B cell (primary cell): ENCODE results near the gene CRYBA4. TPM values are rescaled to one million over a fixed set of nuclear protein-coding genes. Genes with fewer than 3 reads are reported as not detected.

Source experiments
- ATAC-seq: fragments of 200-7000 bp; cut with Tn5 transposase; one replicate; pipeline ENCODE4 v1.10.0; 2021; ENCODE audit warnings: low read depth, mild to moderate bottlenecking, moderate number of reproducible peaks, moderate library complexity
- CTCF ChIA-PET: fragments of 350-600 bp; sonication (Branson Sonifier 250); formaldehyde crosslinking; loops from one replicate; lab custom pipeline; 2021; ENCODE audit warnings: antibody characterized with exemption, inconsistent platforms; lab: Charles Lee
- POLR2A ChIA-PET: fragments of 350-600 bp; sonication (Branson Sonifier 250); formaldehyde crosslinking; loops from one replicate; lab custom pipeline; 2021; ENCODE audit warnings: antibody characterized with exemption; lab: Charles Lee
- DNase-seq: peaks from one replicate; pipeline ENCODE4 v3.0.0; 2013
- H2AFZ ChIP-seq: 2 replicates; pipeline ENCODE4 v1.6.1; 2012; ENCODE audit warnings: mild to moderate bottlenecking, low read depth, low read length; ENCODE audit not compliant: insufficient read depth, poor library complexity, severe bottlenecking
- H3K27ac ChIP-seq, 2 donors: 1 replicate in 1 of 2; 2 replicates in 1 of 2; pipeline ENCODE4 v1.5.1; 2012 to 2013; ENCODE audit warnings: low read length in 2 of 2, mild to moderate bottlenecking in 2 of 2, moderate library complexity in 1 of 2
- H3K27me3 ChIP-seq, 4 experiments: fragments of 200-600 bp in 1 of 4; sonication (generic) in 1 of 4; replicated peaks in 1 of 4; 1 replicate in 2 of 4; 2 replicates in 2 of 4; pipeline versions ENCODE4 v1.6.1 to v1.7.0; 2013 to 2016; ENCODE audit warnings: low read length in 3 of 4, mild to moderate bottlenecking in 2 of 4, mixed read lengths in 1 of 4, moderate library complexity in 1 of 4; ENCODE audit not compliant: insufficient read depth in 4 of 4, control insufficient read depth in 3 of 4; ENCODE audit errors: control extremely low read depth in 1 of 4
- H3K36me3 ChIP-seq, 2 experiments: replicated peaks in 1 of 2; 1 replicate in 1 of 2; 2 replicates in 1 of 2; pipeline versions ENCODE4 v1.6.1 to v1.7.1; 2013; ENCODE audit warnings: low read length in 1 of 2; ENCODE audit not compliant: insufficient read depth in 2 of 2, control insufficient read depth in 1 of 2; ENCODE audit errors: control extremely low read depth in 1 of 2, extremely low read depth in 1 of 2
- H3K4me1 ChIP-seq, 2 donors: fragments of 200-600 bp in 1 of 2; sonication (generic) in 1 of 2; 1 replicate in 1 of 2; 2 replicates in 1 of 2; pipeline versions ENCODE4 v1.5.1 to v1.6.1; 2013 to 2017; ENCODE audit warnings: low read length in 2 of 2; ENCODE audit not compliant: control insufficient read depth in 2 of 2, insufficient read depth in 2 of 2
- H3K4me2 ChIP-seq: replicated peaks from 2 replicates; pipeline ENCODE3; 2012; ENCODE audit warnings: mild to moderate bottlenecking, low read depth, low read length; ENCODE audit not compliant: poor library complexity, severe bottlenecking
- H3K4me3 ChIP-seq, 5 experiments: fragments of 200-600 bp in 1 of 5; sonication (generic) in 1 of 5; 1 replicate in 3 of 5; 2 replicates in 2 of 5; pipeline versions ENCODE4 v1.5.1 to v1.7.0; 2011 to 2016; ENCODE audit warnings: low read length in 4 of 5, mild to moderate bottlenecking in 4 of 5, low read depth in 2 of 5, control low read depth in 1 of 5, moderate library complexity in 1 of 5; ENCODE audit not compliant: insufficient read depth in 1 of 5; ENCODE audit errors: control extremely low read depth in 1 of 5, extremely low read depth in 1 of 5
- H3K79me2 ChIP-seq: fragments of 200-600 bp; sonication (generic); one replicate; pipeline ENCODE4 v1.6.0; 2016; ENCODE audit warnings: low read length; ENCODE audit not compliant: control insufficient read depth, insufficient read depth
- H3K9ac ChIP-seq: fragments of 200-600 bp; sonication (generic); 2 replicates; pipeline ENCODE4 v1.6.1; 2017; ENCODE audit warnings: mild to moderate bottlenecking, low read length, moderate library complexity
- H3K9me3 ChIP-seq, 3 donors: one replicate each; pipeline versions ENCODE4 v1.6.1 to v1.7.1; 2013; ENCODE audit warnings: low read length in 2 of 3; ENCODE audit not compliant: control insufficient read depth in 2 of 3, insufficient read depth in 1 of 3; ENCODE audit errors: control extremely low read depth in 1 of 3
- H4K20me1 ChIP-seq: 2 replicates; pipeline ENCODE4 v1.6.0; 2012; ENCODE audit warnings: mild to moderate bottlenecking, low read length; ENCODE audit not compliant: insufficient read depth, control insufficient read depth, poor library complexity, severe bottlenecking
- H3K27ac Mint-ChIP-seq: one replicate; pipeline ENCODE4 v1.8.0; 2021; ENCODE audit warnings: mixed read lengths
- H3K27me3 Mint-ChIP-seq: one replicate; pipeline ENCODE4 v1.8.0; 2021; ENCODE audit warnings: mixed read lengths
- H3K4me1 Mint-ChIP-seq: one replicate; pipeline ENCODE4 v1.8.0; 2021; ENCODE audit warnings: mixed read lengths
- H3K4me3 Mint-ChIP-seq: one replicate; pipeline ENCODE4 v1.8.0; 2021; ENCODE audit warnings: mixed read lengths
- H3K9me3 Mint-ChIP-seq: one replicate; pipeline ENCODE4 v1.8.0; 2022; ENCODE audit warnings: mixed read lengths; ENCODE audit not compliant: insufficient read depth
- EZH2 ChIP-seq: IDR thresholded peaks from 2 replicates; pipeline ENCODE4 v1.6.1; 2012; ENCODE audit warnings: borderline replicate concordance, low read depth, mild to moderate bottlenecking, moderate library complexity, low read length; ENCODE audit not compliant: insufficient read depth, poor library complexity, severe bottlenecking
- WGBS: methylation state at CpG from one replicate; pipeline ENCODE4 v1.1.5; 2013; ENCODE audit warnings: missing lambda C conversion rate; ENCODE audit not compliant: insufficient coverage; 5-methylcytosine and 5-hydroxymethylcytosine counted together
- intact Hi-C: fragments of 100-400 bp; cut with micrococcal nuclease; formaldehyde crosslinking; loops from one replicate; pipeline ENCODE4 v1.10.0; 2022
- polyA plus RNA-seq: library from polyadenylated mRNA; depleted of rRNA; stranded (reverse); fragments of >200 nt; gene quantifications from 2 replicates; pipeline ENCODE4 v1.2.3, GENCODE V29; 2012
- total RNA-seq, 2 donors: library from RNA; stranded (reverse); fragments of 120-200 nt in 1 of 2; gene quantifications; 1 replicate in 1 of 2; 2 replicates in 1 of 2; pipeline versions ENCODE4 v1.2.3 to v1.2.4, GENCODE V29; 2013 to 2022
- TF ChIP-seq, protein P1 (sequence below): fragments of 200-600 bp; IDR thresholded peaks from one replicate; pipeline ENCODE4 v1.8.0; 2022; ENCODE audit warnings: antibody characterized with exemption, mild to moderate bottlenecking

CRYBA4 gene
- total and polyA plus RNA-seq, 2 donors (not counting 1 experiment from before 2014, with no cell fraction given) = not detected

DNA sequence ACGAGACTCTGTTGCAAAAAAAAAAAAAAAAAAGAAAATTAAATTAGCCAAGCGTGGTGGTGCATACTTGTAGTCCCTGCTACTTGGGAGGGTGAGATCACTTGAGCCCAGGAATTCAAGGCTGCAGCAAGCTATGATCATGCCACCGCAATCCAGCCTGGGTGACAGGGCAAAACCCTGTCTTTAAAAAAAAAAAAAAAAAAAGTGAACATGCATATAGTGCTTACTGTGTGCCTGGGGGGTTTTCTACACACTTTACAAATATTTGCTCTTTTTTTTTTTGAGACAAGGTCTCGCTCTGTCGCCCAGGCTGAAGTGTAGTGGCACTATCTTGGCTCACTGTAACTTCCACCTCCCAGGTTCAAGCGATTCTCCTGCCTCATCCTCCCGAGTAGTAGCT is 44.7 kb upstream of the CRYBA4 start:
- POLR2A ChIA-PET = no interaction called here
- intact Hi-C loops = loop anchor here (5.0 kb wide), 1 partner anchor 40 kb away; no protein-coding TSS in a partner anchor
- no CpG with 5 or more reads among the region's 7 CpGs for WGBS
- H3K27ac ChIP-seq = no peak overlapping the region
- Mint-ChIP-seq H3K27ac (no peak overlapping the region), H3K9me3 (no peaks in the 10 kb centered on the region), H3K27me3 (no peaks in the 10 kb centered on the region), H3K4me3 (no peak overlapping the region), H3K4me1 (peaks cover 63% of the 10 kb centered on the region)
- H3K9me3 ChIP-seq = no peaks in the 10 kb centered on the region
- no peaks in the 10 kb centered on the region for H3K27me3 ChIP-seq
- H2AFZ ChIP-seq = no peak overlapping the region
- ATAC-seq (no peak), DNase-seq (no peak)
- peaks cover 39% of the 10 kb centered on the region for H3K79me2 ChIP-seq
- CTCF ChIA-PET = interaction anchor here (1.3 to 2.5 kb wide), 2 partner anchors 12 to 89 kb away, joined by 3 to 7 read pairs; no protein-coding TSS in a partner anchor
- TF ChIP-seq EZH2 = no peak
- TF ChIP-seq, protein P1, sequence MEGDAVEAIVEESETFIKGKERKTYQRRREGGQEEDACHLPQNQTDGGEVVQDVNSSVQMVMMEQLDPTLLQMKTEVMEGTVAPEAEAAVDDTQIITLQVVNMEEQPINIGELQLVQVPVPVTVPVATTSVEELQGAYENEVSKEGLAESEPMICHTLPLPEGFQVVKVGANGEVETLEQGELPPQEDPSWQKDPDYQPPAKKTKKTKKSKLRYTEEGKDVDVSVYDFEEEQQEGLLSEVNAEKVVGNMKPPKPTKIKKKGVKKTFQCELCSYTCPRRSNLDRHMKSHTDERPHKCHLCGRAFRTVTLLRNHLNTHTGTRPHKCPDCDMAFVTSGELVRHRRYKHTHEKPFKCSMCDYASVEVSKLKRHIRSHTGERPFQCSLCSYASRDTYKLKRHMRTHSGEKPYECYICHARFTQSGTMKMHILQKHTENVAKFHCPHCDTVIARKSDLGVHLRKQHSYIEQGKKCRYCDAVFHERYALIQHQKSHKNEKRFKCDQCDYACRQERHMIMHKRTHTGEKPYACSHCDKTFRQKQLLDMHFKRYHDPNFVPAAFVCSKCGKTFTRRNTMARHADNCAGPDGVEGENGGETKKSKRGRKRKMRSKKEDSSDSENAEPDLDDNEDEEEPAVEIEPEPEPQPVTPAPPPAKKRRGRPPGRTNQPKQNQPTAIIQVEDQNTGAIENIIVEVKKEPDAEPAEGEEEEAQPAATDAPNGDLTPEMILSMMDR = no peak
- no peak overlapping the region for H3K4me3 ChIP-seq
- H3K4me1 ChIP-seq = peaks cover 33 to 46% of the 10 kb centered on the region in 2 donors
- H4K20me1 ChIP-seq = no peaks in the 10 kb centered on the region
- H3K4me2 ChIP-seq = no peak overlapping the region
- H3K36me3 ChIP-seq = peaks cover 0 to 3% of the 10 kb centered on the region in 2 experiments
- no peak overlapping the region for H3K9ac ChIP-seq

DNA sequence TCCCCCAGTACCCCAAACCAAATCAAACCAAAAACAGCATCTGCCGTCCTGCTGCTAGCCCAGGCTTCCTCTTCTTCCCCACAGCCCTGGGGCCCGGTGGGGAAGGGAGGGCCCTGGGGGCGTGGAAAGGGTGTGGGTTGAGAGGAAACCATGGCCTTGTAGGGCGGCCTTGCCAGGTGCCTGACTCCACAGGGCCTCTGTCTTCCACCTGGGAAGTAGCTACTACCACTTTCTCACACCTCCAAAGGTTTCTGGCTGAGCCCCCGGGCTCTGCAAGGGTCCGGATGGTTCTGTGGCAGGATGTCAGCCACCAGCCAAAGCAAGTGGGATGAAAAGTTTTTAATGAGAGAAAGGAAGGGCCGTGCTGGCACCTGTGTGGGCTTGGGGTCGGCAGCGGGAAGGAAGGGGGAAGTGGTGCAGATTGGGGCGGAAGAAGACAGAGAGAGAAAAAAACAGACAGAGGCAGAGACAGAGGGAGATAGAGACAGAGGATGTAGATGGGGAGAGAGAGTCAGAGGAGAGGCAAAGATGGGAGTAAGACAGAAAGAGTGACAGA is 42.4 kb upstream of the CRYBA4 start:
- Histone ChIP-seq H2AFZ (peak overlapping the region; percentile 83), H3K9ac (peak overlapping the region; percentile 56), H3K79me2 (peaks cover 51% of the 10 kb centered on the region), H3K4me2 (peak overlapping the region; percentile 88), H3K4me1 (peaks cover 20 to 28% of the 10 kb centered on the region in 2 donors), H3K27ac (peak overlapping the region; percentile 50 to 83), H3K36me3 (peaks cover 0 to 3% of the 10 kb centered on the region in 2 experiments), H3K4me3 (peak overlapping the region in 4 of 5 experiments; percentile 11 to 53 (median 42)), H4K20me1 (no peaks in the 10 kb centered on the region), H3K9me3 (no peaks in the 10 kb centered on the region), H3K27me3 (no peaks in the 10 kb centered on the region)
- ChIA-PET CTCF (interaction anchor here (1.2 kb wide), 1 partner anchor 75 kb away, joined by 5 read pairs; no protein-coding TSS in a partner anchor), POLR2A (no interaction called here)
- Mint-ChIP-seq H3K4me1 (peaks cover 44% of the 10 kb centered on the region), H3K4me3 (peak overlapping the region; percentile 89), H3K9me3 (no peaks in the 10 kb centered on the region), H3K27ac (peak overlapping the region; percentile 98), H3K27me3 (no peaks in the 10 kb centered on the region)
- ATAC-seq = peak; percentile 96
- TF ChIP-seq, protein P1 = no peak
- TF ChIP-seq EZH2 = no peak
- peak; percentile 74 for DNase-seq
- under 1% methylated on average over 6 of the region's 10 CpGs for WGBS
- intact Hi-C loops = loop anchor here (1.0 to 5.0 kb wide), 2 partner anchors 11 to 42 kb away; partner anchors contain the start of gene TPST2
